ENCODE results near the gene PREB. TPM values are rescaled to one million over a fixed set of nuclear protein-coding genes. Genes with fewer than 3 reads are reported as not detected.
A peak's percentile ranks its signal among the peaks of the same experiment; 100 is the strongest.

The PREB gene
- total RNA-seq, 1 donor: 45.2 TPM

- Histone ChIP-seq H4K20me1 (ENCODE audit: insufficient read depth, low read length) (peaks cover 26% of the 10 kb centered on the region), H3K4me3 (ENCODE audit: insufficient read depth, low read length) (no peak overlapping the region), H3K4me1 (ENCODE audit: insufficient read depth, low read length) (peaks cover 8% of the 10 kb centered on the region), H3K27ac (ENCODE audit: low read depth, low read length) (no peak overlapping the region), H3K4me2 (ENCODE audit: insufficient read depth, low read length) (no peak overlapping the region), H3K79me2 (ENCODE audit: insufficient read depth, low read length) (peaks cover 22% of the 10 kb centered on the region), H3K9me3 (ENCODE audit: low read depth, low read length) (no peaks in the 10 kb centered on the region), H3K27me3 (ENCODE audit: insufficient read depth, low read length) (peaks cover 8% of the 10 kb centered on the region), H2AFZ (ENCODE audit: low read length) (peak overlapping the region; percentile 10), H3K36me3 (ENCODE audit: insufficient read depth, low read length) (peaks cover 21% of the 10 kb centered on the region)
- no peak for DNase-seq (ENCODE audit: insufficient read length, low spot score, missing footprints)
- TF ChIP-seq CTCF (IDR thresholded peaks at IDR 0.05; ENCODE audit: extremely low read depth, low read depth, low read length): no peak
These were observed 1.1 kb upstream of the PREB start for GRCh38 chr2:27135478-27135955.

GRCh38 chr2:27134781-27135477 is 493 bp upstream of the PREB start:
- peak overlapping the region; percentile 73 for H3K4me2 ChIP-seq (ENCODE audit: insufficient read depth, low read length)
- H3K79me2 ChIP-seq (ENCODE audit: insufficient read depth, low read length): peaks cover 22% of the 10 kb centered on the region
- peak overlapping the region; percentile 99 for H3K4me3 ChIP-seq (ENCODE audit: insufficient read depth, low read length)

GRCh38 chr2:27133195-27133875 is 1.1 kb downstream of the PREB start:
- Histone ChIP-seq H3K9me3 (ENCODE audit: low read depth, low read length) (no peaks in the 10 kb centered on the region), H3K36me3 (ENCODE audit: insufficient read depth, low read length) (peaks cover 32% of the 10 kb centered on the region), H3K4me3 (ENCODE audit: insufficient read depth, low read length) (peak overlapping the region; percentile 99), H4K20me1 (ENCODE audit: insufficient read depth, low read length) (peaks cover 26% of the 10 kb centered on the region), H3K4me1 (ENCODE audit: insufficient read depth, low read length) (peaks cover 8% of the 10 kb centered on the region), H3K27ac (ENCODE audit: low read depth, low read length) (peak overlapping the region; percentile 11), H2AFZ (ENCODE audit: low read length) (no peak overlapping the region), H3K79me2 (ENCODE audit: insufficient read depth, low read length) (peaks cover 22% of the 10 kb centered on the region), H3K27me3 (ENCODE audit: insufficient read depth, low read length) (no peaks in the 10 kb centered on the region), H3K4me2 (ENCODE audit: insufficient read depth, low read length) (peak overlapping the region; percentile 88)
- no peak for DNase-seq (ENCODE audit: insufficient read length, low spot score, missing footprints)
- TF ChIP-seq CTCF (IDR thresholded peaks at IDR 0.05; ENCODE audit: extremely low read depth, low read depth, low read length): no peak

More at GRCh38 chr2:27134781-27135477, 493 bp upstream of the PREB start:
- peaks cover 8% of the 10 kb centered on the region for H3K4me1 ChIP-seq (ENCODE audit: insufficient read depth, low read length)
- H3K27ac ChIP-seq (ENCODE audit: low read depth, low read length): no peak overlapping the region
- peak overlapping the region; percentile 88 for H2AFZ ChIP-seq (ENCODE audit: low read length)
- no peaks in the 10 kb centered on the region for H3K9me3 ChIP-seq (ENCODE audit: low read depth, low read length)
- DNase-seq (ENCODE audit: insufficient read length, low spot score, missing footprints): no peak
- peaks cover 25% of the 10 kb centered on the region for H3K36me3 ChIP-seq (ENCODE audit: insufficient read depth, low read length)
- H3K27me3 ChIP-seq (ENCODE audit: insufficient read depth, low read length): peaks cover 8% of the 10 kb centered on the region
- TF ChIP-seq CTCF (IDR thresholded peaks at IDR 0.05; ENCODE audit: extremely low read depth, low read depth, low read length): no peak
- H4K20me1 ChIP-seq (ENCODE audit: insufficient read depth, low read length): peaks cover 26% of the 10 kb centered on the region

GRCh38 chr2:27131429-27131828 is 3.0 kb downstream of the PREB start:
- no peak overlapping the region for H2AFZ ChIP-seq (ENCODE audit: low read length)
- H3K4me2 ChIP-seq (ENCODE audit: insufficient read depth, low read length): no peak overlapping the region
- H4K20me1 ChIP-seq (ENCODE audit: insufficient read depth, low read length): peaks cover 26% of the 10 kb centered on the region
- no peak for TF ChIP-seq CTCF (IDR thresholded peaks at IDR 0.05; ENCODE audit: extremely low read depth, low read depth, low read length)
- no peak for DNase-seq (ENCODE audit: insufficient read length, low spot score, missing footprints)
- H3K4me3 ChIP-seq (ENCODE audit: insufficient read depth, low read length): no peak overlapping the region
- H3K36me3 ChIP-seq (ENCODE audit: insufficient read depth, low read length): peaks cover 32% of the 10 kb centered on the region
- H3K79me2 ChIP-seq (ENCODE audit: insufficient read depth, low read length): peaks cover 22% of the 10 kb centered on the region
- H3K9me3 ChIP-seq (ENCODE audit: low read depth, low read length): no peaks in the 10 kb centered on the region
- no peaks in the 10 kb centered on the region for H3K27me3 ChIP-seq (ENCODE audit: insufficient read depth, low read length)
- H3K4me1 ChIP-seq (ENCODE audit: insufficient read depth, low read length): peaks cover 8% of the 10 kb centered on the region
- H3K27ac ChIP-seq (ENCODE audit: low read depth, low read length): no peak overlapping the region
